ACHN (cell line): ENCODE measurements around the gene ITPA.
"Not testable (repeated sequence)": the region's sequence is repeated elsewhere in the genome, so short reads cannot be mapped to it uniquely, and the experiment has no call there.

Source experiments
- DNase-seq: peaks from one replicate; pipeline ENCODE4 v3.0.0-alpha.2; 2015
- in situ Hi-C: cut with HindIII; loops from 2 replicates; pipeline ENCODE4 v1.10.0; 2017; ENCODE audit warnings: low sequenced_read_pairs, low pct_ligation_motif_present, low pct_unique_long_range_greater_than_20kb

ITPA gene

DNA sequence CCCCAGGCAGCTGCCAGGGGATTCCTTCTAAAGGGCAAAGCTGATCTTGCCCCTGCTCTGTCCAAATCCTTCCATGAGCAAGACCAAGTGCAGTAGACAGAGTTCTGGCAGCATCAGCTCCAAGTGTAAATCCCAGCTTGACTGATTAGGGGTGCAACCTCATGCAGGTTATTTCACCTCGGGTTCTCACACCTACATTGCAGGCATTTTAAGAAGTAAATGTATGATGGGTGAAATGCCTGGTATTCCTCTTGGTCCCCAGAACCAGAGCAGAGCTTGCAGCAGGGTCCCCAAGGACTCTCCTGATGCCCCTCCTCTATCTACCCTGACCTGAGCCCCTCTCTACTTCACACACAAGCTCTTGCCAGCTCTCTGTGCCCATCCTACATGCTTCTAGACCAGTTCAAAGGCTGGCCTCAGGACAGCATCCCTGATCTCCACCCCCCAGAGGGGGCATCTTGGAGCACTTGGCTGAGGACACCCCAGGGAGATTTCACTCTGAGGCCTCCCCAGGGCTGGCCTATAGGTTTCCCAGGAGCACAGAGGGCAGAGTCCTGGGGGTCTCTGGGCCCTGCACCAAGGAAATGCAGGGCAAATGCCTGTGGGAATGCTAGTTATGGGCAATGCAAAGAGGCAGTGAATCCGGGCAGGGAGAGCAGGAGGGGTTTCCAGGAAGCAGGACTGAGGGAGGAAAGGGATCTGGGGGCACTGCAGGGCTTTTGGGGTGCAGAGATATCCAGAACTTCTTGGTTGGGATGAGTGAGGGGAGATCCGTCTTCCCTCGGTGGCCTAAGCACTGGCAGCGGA lies 37.0 kb upstream of the ITPA start:
- no peak for DNase-seq
- in situ Hi-C loops, result no loop called here

DNA sequence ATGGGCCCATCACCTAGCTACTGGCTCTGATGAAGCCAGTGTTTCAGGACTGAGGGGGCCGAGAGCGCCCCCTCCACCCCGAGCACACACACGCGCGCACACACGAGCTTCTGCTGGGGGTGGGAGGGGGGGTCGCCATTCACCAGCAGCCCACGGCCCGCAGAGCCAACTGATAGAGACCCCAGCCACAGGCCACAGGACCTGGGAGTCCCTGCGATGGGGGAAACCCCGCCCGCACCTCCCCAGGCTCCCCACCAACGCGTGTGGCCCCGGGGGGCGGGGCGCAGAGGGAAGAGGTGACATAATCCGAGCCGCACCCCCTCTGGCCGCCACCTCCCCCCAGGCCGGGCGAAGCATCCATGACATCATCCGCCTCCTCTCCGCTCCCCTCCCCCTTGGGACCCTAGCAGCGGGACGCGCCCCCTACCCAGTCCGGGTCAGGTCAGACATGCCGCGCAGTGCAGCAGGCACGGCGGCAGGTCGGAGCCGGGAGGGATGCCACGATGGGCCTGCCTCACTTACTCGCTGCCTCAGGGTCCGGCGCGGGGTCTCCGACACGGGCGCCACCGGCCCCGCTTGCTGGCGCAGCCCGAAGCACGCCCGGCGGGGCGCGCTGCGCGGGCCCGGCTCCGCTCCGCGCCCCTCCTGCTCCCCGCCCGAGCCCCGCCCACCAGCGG lies 36.2 kb upstream of the ITPA start, which contains the start of gene LZTS3:
TSS of gene LZTS3 (minus strand) at position 617 of the 677 bp plus-strand sequence. CDS start 6,386 bp downstream, outside the sequence.
- in situ Hi-C loops, result no loop called here

DNA sequence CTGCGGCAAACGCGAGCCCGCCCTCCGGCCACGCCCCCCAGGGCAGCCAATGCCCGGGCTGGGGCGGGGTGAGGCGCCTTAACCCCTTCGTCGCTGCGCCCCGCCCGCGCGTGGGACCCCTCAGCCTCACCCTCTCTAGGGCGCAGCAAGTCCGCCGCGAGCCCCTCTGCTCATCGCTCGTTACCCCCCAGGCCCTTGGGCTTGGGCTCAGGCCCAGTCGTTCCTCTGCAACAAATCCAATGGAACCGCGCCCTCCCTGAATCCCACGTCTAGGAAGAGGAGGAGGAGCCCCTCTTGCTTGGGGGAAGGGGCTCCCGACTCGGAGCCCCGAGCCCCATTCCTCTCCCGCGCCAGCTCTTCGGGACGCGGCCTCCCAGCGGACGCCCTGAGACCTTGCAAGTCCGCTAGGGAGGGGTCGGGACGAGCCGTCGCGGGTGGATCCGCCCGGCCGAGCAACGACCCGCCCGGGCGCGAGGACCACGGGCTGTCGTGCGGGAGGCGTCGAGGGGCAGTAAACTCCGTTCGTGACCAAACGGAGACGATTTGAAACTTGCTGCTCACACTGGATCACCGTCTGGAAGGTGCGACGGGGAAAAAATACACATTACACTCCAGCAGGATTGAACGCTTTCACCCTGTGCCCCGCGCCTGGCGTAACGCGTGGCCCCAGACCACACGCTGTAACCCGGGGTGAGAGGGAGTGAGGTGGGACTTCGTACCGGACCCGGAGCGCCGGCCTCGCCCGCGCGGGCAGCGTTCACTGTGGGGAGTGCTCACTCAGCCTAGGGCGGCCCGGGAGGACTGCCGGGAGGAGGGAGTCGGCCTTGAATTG lies 35.5 kb upstream of the ITPA start:
- in situ Hi-C loops, result no loop called here
- DNase-seq, result peak; percentile 82

More for the DNA sequence above, 36.2 kb upstream of the ITPA start, which contains the start of gene LZTS3:
- DNase-seq, result peak; percentile 73

DNA sequence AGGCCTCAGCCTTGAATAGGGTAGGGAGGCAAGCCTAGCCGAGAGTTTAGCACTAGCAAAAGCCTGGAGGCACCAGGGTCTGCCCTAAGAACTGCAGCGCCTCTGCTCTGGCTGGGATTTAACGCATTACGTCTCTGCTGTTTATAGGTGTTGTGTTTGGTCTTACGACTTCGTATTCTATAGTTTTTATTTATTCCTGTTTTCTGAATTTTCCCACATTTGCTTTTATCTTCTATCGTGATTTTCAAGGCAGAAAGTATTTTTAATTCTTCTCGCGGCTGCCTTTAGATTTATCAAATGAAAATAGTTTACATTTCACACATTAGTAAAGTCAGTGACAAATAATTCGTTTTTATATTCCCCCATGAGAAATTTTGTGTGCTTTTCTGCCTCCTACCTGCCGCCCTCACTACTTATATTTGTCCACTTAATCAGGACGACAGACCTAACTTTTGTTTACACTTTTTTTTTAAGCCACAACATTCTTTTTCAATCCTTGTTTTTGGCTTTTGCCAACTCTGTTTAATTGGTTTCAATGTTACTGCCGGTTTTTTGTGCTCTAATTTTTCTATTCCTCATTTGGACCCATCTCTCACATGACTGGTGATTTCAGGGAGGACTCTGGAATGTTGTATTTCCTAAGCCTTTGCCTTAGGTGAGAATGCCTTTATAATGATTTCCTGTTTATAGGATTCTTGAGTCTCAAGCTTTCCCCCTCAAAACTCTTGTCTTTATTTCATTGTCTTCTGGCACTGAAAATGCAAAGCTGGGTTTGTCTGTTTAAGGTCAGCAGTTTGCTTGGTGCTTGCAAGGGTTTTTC lies 34.6 kb upstream of the ITPA start:
- DNase-seq, result no peak
- in situ Hi-C loops, result no loop called here

DNA sequence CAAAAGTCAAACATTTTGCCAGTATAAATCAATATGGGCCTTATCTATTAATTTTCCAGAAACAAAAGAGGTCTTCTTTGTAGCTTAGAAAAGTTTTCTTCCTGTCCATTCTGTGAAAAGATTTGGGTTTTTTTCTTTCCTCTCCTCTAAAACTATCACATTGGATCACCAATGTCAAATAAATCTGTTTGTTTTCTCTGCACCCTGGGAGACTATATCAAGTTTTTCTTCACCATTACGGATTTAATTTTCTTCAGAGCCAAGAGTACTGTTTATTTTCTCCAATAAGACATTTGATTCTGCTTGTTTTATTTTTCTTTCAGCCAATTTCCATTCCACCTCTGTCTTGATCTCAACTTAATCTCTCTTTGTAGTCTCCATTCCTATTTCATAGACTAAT lies 34.0 kb upstream of the ITPA start:
- in situ Hi-C loops, result no loop called here

DNA sequence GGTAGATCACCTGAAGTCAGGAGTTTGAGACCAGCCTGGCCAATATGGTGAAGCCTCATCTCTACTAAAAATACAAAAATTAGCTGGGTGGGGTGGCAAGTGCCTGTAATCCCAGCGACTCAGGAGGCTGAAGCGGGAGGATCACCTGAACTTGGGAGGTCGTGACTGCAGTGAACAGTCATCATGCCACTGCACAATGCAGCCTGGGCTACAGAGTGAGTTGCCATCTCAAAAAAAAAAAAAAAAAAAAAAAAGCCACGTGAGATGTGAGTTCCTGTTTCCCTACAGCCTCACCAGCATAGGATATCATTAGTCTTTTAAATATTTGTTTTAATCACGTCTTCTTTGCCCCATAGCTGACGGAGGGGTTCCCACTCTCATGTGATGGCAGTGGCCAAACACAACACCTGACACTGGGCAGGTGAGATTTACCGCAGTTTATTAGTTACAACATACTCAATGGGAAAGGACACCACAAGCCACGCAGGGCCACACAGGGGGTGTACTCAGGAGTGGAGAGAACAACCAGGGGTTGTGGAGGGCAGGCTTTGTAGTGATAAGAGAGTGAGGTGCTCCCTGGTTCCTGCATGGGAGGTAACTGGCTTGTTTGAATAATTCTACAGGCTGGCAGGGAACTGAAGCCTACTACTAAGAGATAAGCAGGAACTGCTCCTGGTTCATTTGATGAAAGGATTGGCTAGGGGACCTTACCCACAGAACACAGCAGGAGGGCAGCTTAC lies 31.4 kb upstream of the ITPA start:
- DNase-seq, result no peak
- in situ Hi-C loops, result no loop called here

More for the DNA sequence above, 34.0 kb upstream of the ITPA start:
- no peak for DNase-seq

DNA sequence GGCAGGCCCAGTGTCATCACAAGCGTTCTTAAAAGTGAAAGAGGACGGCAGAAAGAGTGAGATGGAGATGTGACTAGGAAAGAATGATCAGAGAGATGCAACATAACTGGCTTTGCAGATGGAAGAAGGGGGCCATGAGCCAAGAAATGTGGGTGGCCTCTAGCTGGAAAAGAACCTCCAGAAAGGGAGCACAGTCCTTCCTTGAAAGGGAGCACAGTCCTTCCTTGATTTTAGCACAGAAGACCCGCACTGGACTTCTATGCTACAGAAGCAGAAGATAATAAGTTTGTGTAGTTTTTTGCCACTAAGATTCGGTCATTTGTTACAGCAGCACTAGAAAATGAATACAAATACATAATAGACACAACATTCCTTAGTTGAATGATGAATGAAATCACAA lies 29.0 kb upstream of the ITPA start:
- no peak for DNase-seq
- in situ Hi-C loops, result no loop called here

DNA sequence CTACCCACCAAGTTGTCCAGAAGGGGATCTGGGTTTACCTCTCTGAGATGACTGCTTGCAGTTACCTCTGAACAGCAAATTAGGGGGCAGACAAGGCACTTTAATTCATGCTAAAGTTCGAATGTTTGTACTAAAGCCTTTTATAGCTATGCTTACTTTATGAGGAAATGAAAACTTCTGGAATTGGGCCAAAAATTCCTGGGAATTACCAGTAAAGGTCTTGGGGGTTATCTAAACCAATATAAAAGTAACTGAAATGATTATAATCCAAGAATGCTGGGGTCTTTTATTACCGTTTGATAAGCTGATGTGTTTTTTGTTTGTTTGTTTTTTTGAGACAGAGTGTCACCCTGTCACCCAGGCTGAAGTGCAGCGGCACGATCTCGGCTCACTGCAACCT lies 28.0 kb upstream of the ITPA start:
- in situ Hi-C loops, result no loop called here
- DNase-seq, result no peak

DNA sequence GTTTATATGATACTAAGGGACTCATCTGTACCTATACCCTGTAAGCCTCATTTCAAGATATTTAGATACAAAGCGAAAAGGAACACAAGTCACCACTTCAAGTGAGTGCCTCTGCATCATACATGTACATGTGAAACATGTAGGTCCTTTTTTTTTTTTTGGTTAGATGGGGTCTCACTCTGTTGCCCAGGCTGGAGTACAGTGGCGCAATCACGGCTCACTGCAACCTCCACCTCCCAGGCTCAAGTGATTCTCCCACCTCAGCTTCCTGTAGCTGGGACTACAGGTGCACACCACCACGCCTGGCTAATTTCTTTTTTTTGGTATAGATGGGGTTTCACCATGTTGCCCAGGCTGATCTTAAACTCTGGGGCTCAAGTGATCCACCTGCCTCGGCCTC lies 26.9 kb upstream of the ITPA start:
- in situ Hi-C loops, DNase-seq: not testable (repeated sequence)

DNA sequence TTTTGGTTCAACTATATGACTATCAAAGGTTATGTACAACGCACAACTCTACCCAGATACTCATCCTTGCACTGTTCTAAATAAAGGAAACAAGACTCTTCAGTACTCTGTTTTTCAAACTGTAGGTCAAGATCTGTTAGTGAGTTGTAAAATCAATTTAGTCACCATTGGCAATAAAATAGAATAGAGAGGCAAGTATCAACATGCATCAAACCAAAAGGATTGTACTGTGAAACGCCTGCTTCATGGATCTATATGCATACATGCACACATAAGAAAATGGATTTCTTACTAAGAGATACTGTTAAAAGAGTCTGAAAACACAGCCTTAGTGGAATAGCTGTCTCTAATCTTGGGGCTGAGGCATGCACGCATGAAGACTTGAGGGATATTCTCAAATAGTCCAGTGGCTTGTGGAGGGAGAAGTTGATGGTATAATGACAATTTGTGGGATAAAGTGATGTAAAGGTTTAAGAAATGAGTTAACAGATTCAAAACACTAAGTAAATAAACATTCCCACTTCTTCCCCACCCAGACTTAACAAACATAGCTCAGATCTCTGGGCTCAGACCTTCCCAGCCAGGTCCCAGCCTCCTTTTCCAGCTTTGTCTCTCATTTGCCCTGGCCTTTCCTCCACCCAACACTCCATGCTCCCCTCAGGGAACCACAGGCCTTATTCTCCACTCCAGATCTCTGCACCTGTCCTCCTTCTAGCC lies 25.2 kb upstream of the ITPA start:
- DNase-seq, result no peak
- in situ Hi-C loops, result no loop called here

DNA sequence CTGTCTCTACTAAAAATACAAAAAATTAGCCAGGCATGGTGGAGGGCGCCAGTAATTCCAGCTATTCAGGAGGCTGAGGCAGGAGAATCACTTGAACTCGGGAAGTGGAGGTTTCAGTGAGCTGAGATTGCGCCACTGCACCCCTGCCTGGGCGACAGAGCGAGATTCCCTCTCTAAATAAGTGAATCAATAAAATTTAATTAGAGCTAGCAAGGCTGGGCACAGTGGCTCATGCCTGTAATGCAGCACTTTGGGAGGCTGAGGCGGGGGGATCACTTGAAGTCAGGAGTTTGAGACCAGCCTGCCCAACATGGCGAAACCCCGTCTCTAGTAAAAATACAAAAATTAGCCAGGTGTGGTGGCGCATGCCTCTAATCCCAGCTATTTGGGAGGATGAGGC lies 21.4 kb upstream of the ITPA start:
- in situ Hi-C loops, DNase-seq: not testable (repeated sequence)

DNA sequence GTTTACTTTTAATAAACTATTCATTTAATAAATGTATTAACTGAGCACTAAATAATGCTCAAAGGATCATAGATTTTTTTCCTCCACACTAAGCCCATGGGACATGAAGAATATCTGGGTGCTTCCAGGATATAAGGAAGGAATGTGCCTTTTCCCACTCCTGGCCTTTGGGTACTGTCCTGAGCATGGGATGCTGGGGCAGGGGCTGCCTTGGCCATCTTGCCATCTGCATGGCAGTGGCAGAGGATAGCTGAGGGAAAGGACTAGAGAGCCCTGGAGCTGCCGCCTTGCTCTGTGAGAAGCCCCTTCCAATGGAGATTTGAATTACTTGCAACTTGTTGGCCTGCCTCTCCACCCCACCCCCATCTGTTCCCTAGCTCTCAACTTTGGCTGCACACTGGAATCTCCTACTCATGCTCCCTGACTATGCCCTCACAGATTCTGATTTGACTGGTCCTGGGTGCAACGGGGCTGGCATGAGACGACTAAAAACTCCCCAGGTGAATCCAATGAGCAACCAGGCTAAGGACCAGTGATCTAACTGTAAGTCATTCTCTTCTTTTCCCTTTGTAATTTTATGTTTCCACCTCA lies 20.4 kb upstream of the ITPA start:
- no peak for DNase-seq
- in situ Hi-C loops, result no loop called here

DNA sequence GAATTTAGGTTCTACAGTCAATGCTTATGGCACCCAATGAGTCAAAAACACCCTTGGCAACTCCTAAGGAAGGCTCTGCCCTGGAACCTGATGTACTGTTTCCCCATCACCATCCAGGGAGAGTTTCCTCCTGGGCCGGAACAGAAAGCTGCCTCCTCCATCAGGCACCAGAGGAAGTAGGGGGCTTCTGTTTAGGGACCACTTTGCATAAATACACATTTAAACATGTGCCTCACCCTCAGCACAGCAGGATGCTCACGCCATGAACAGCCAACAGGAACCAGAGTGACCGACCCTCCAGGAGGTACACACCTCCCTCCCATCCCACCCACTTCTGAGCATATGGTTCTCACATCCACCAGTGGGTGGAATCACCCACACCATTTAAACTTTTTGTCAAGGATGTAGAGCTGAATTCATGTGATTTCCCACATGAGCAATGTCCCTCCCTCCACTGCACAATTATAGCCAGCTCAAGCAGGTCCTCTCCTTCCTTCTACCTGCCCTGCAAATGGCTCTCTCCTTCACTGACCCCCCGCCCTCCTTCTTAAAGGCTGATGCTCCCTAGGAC lies 19.7 kb upstream of the ITPA start:
- in situ Hi-C loops, result no loop called here
- DNase-seq, result no peak

DNA sequence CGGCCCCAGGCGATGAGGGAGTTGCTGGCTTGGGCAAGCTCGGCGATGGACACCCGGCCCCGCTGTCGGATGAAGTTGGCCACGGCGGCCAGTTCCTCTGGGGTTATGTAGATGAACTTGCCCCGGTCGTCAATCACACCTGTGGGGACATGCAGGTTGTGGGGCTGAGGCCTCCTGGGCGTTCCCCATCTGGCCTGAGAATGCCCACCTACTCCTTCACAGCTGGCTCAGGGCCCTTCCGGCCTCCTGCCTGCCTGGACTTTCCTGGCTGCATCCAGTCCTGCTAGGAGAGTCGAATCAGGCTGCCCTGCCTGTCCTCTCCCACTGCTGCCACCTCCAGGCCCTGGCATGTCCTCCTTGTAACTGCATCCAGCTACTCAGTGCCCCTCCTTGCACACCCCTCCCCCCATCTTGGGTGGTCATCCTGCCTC lies 18.6 kb upstream of the ITPA start:
- in situ Hi-C loops, result no loop called here
- DNase-seq, result no peak

DNA sequence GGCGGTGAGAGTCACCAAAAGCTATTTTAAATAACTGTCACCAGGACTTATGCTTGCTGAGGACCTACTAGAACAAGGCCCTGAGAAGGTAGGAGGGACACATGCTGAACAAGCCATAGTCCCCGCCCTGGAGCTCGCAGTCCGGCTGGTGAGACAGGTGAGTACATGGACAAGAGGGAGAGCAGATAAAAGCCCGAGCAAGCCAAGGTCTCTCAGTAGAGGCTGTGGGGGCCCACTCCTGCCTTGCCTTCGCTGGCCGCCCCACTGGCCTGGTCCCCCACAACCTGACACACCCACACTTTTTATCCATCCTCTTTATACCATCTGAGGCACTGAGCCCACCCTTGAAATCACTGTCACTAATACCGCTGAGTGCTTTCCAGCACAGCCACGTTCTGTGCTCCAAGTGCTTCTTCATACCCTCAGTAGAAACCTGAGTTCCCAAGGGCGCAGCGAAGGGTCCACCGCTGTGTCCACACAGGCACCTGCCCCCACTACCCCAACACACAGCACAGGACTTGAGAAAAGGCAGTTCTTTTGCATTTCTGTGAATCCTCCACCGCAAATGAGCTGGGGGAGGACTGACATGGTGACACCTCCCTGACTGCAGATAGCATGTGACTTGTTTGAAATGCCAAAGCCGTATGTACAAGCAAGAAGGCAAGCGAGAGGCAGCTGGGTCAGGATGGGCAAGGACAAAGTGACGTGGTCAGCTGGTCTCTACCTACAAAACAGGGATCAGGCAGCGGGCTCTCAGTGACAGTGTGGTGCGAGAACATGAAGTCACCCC lies 16.9 kb upstream of the ITPA start:
- no peak for DNase-seq

More for the DNA sequence above, 16.9 kb upstream of the ITPA start:
- in situ Hi-C loops, result no loop called here
